HepG2 (cell line): Measurements from ENCODE around the gene FBXO33. TPM values are rescaled to one million over a fixed set of nuclear protein-coding genes. Genes with fewer than 3 reads are reported as not detected.

Experiments
- ATAC-seq: fragments of 200-7000 bp; cut with Tn5 transposase; 3 replicates; pipeline ENCODE4 v1.9.1; 2020; ENCODE audit warnings: mild to moderate bottlenecking, moderate library complexity
- BruUV-seq: library from RNA; stranded (reverse); fragments of 400-500 nt; replicated peaks from 2 replicates; lab custom pipeline; 2021; lab: Mats Ljungman, UMichigan
- CTCF ChIA-PET: fragments of 300-600 bp; formaldehyde crosslinking; extraction: SDS; loops from one replicate; lab custom pipeline; 2021; ENCODE audit warnings: low total read pairs, inconsistent platforms, low intra/inter-chr PET ratio; lab: Yijun Ruan, JAX
- POLR2A ChIA-PET: fragments of 350-600 bp; sonication (Branson Sonifier 250); formaldehyde crosslinking; loops from one replicate; lab custom pipeline; 2020; ENCODE audit warnings: antibody characterized with exemption, inconsistent platforms; lab: Yijun Ruan, JAX
- DNase-seq: peaks from one replicate; pipeline ENCODE4 v3.0.0-alpha.2; 2015; ENCODE audit warnings: low spot score
- FAIRE-seq: peaks from 3 replicates; lab custom pipeline; 2011; peaks lifted over from hg19 to GRCh38; lab: Jason Lieb, UNC
- H2AFZ ChIP-seq: one replicate; pipeline ENCODE4 v1.6.1; 2011; ENCODE audit warnings: low read length, inconsistent platforms
- H3K27ac ChIP-seq: fragments of 300-600 bp; 3 replicates; pipeline ENCODE4 v1.8.0; 2011; ENCODE audit warnings: mixed run types, mild to moderate bottlenecking, mixed read lengths, low read length, inconsistent platforms; ENCODE audit not compliant: insufficient read depth; ENCODE audit errors: extremely low read length
- H3K27me3 ChIP-seq, 2 experiments: fragments of 200-600 bp in 1 of 2; 2 replicates in 1 of 2; 3 replicates in 1 of 2; pipeline versions ENCODE4 v1.6.0 to v1.8.0; 2011; ENCODE audit warnings: low read length in 2 of 2, mild to moderate bottlenecking in 2 of 2, moderate library complexity in 2 of 2, inconsistent platforms in 1 of 2; ENCODE audit not compliant: insufficient read depth in 2 of 2, control insufficient read depth in 1 of 2
- H3K36me3 ChIP-seq, 2 experiments: fragments of 200-600 bp in 1 of 2; replicated peaks in 1 of 2; 2 replicates in 1 of 2; 3 replicates in 1 of 2; pipeline versions ENCODE4 v1.5.1 to v1.8.0; 2011; ENCODE audit warnings: low read length in 2 of 2, inconsistent platforms in 1 of 2; ENCODE audit not compliant: insufficient read depth in 2 of 2, control insufficient read depth in 1 of 2
- H3K4me1 ChIP-seq: 2 replicates; pipeline ENCODE4 v1.5.1; 2012; ENCODE audit warnings: low read length, inconsistent platforms; ENCODE audit not compliant: insufficient read depth
- H3K4me2 ChIP-seq: 2 replicates; pipeline ENCODE4 v1.6.0; 2011; ENCODE audit warnings: low read depth, low read length, inconsistent platforms
- H3K4me3 ChIP-seq, 3 experiments: fragments of 200-600 bp in 1 of 3; sonication (generic), shearing (Covaris generic) in 1 of 3; replicated peaks in 1 of 3; 2 replicates each; pipeline ENCODE4 v1.5.1; 2011 to 2016; ENCODE audit warnings: low read length in 3 of 3, inconsistent platforms in 2 of 3, low read depth in 2 of 3, mild to moderate bottlenecking in 2 of 3, control low read depth in 1 of 3, mixed read lengths in 1 of 3; ENCODE audit not compliant: insufficient read depth in 1 of 3
- H3K79me2 ChIP-seq: one replicate; pipeline ENCODE4 v1.6.1; 2011; ENCODE audit warnings: low read length, inconsistent platforms; ENCODE audit not compliant: insufficient read depth
- H3K9ac ChIP-seq: 2 replicates; pipeline ENCODE4 v1.6.0; 2011; ENCODE audit warnings: mild to moderate bottlenecking, low read depth, low read length, inconsistent platforms; ENCODE audit not compliant: insufficient read depth
- H3K9me3 ChIP-seq: 2 replicates; pipeline ENCODE4 v1.5.1; 2012; ENCODE audit warnings: mild to moderate bottlenecking, low read length
- H4K20me1 ChIP-seq: 2 replicates; pipeline ENCODE4 v1.6.0; 2011; ENCODE audit warnings: inconsistent platforms, mild to moderate bottlenecking, low read length, moderate library complexity; ENCODE audit not compliant: insufficient read depth
- AGO2 ChIP-seq: fragments of 200-400 bp; formaldehyde crosslinking; optimal IDR thresholded peaks from 2 replicates; pipeline ENCODE3; 2017; ENCODE audit warnings: mild to moderate bottlenecking, low read depth, low read length, moderate library complexity
- HMG20A ChIP-seq: IDR thresholded peaks from 2 replicates; pipeline ENCODE4 v1.6.1; 2016; ENCODE audit warnings: borderline replicate concordance
- SETDB1 ChIP-seq: sonication (generic); formaldehyde crosslinking; IDR thresholded peaks from 2 replicates; pipeline ENCODE4 v1.5.1; 2020; ENCODE audit warnings: missing genetic modification reagents, mild to moderate bottlenecking, borderline replicate concordance
- SSRP1 ChIP-seq: IDR thresholded peaks from 2 replicates; pipeline ENCODE4 v1.6.1; 2016; ENCODE audit warnings: control low read depth
- YEATS2 ChIP-seq: sonication (generic); formaldehyde crosslinking; IDR thresholded peaks from 2 replicates; pipeline ENCODE4 v1.4.0; 2020; ENCODE audit warnings: missing genetic modification reagents, borderline replicate concordance
- ZNF235 ChIP-seq: sonication (generic); formaldehyde crosslinking; IDR thresholded peaks from 2 replicates; pipeline ENCODE4 v1.8.1; 2023; ENCODE audit warnings: mild to moderate bottlenecking, missing genetic modification reagents, borderline replicate concordance
- ZNF75D ChIP-seq: sonication (generic); formaldehyde crosslinking; IDR thresholded peaks from 2 replicates; pipeline ENCODE4 v1.8.1; 2023; ENCODE audit warnings: missing genetic modification reagents, mild to moderate bottlenecking, borderline replicate concordance
- WGBS: methylation state at CpG from one replicate; pipeline ENCODE4 v1.1.6; 2017; ENCODE audit warnings: low lambda C conversion rate; 5-methylcytosine and 5-hydroxymethylcytosine counted together
- in situ Hi-C: cut with HindIII; loops from 2 replicates; pipeline ENCODE4 v1.10.0; 2017; ENCODE audit warnings: low pct_unique_long_range_greater_than_20kb; ENCODE audit not compliant: extremely low pct_ligation_motif_present
- intact Hi-C: fragments of 100-400 bp; cut with micrococcal nuclease; formaldehyde crosslinking; loops from one replicate; pipeline ENCODE4 v1.10.0; 2022; ENCODE audit not compliant: unreplicated experiment
- polyA plus RNA-seq, 8 experiments: library from polyadenylated mRNA; depleted of rRNA in 3 of 8; stranded (reverse) in 7 of 8; unstranded in 1 of 8; fragments of >200 nt; fragmentation: Illumina TruSeq in 4 of 8; extraction: Trizol in 4 of 8; gene quantifications; 2 replicates each; pipeline versions ENCODE4 v1.2.1 to v1.2.3, GENCODE V29; 2011 to 2016; ENCODE audit warnings: low read depth in 4 of 8, missing spikeins in 1 of 8, mixed read lengths in 1 of 8; ENCODE audit not compliant: insufficient read depth in 1 of 8
- total RNA-seq, 5 experiments: library from RNA; depleted of rRNA; stranded (reverse); fragments of >200 nt; fragmentation: Illumina TruSeq; extraction: Trizol; gene quantifications; 2 replicates each; pipeline ENCODE4 v1.2.3, GENCODE V29; 2016; ENCODE audit warnings: low read depth in 1 of 5
- TF ChIP-seq, protein P1 (sequence below): IDR thresholded peaks from 2 replicates; pipeline ENCODE4 v1.6.1; 2016; ENCODE audit warnings: low read depth
- TF ChIP-seq, protein P2 (sequence below): sonication (generic); formaldehyde crosslinking; IDR thresholded peaks from 2 replicates; pipeline ENCODE4 v1.5.1; 2020; ENCODE audit warnings: mild to moderate bottlenecking, missing genetic modification reagents, moderate library complexity
- TF ChIP-seq, protein P3 (sequence below): sonication (generic); formaldehyde crosslinking; IDR thresholded peaks from 2 replicates; pipeline ENCODE4 v1.5.0; 2020; ENCODE audit warnings: missing genetic modification reagents, mild to moderate bottlenecking, borderline replicate concordance

The FBXO33 gene
- total and polyA plus RNA-seq, 2 of the 13 experiments (the other 11 are each of a cell fraction or from before 2014, with no cell fraction given), result 15.5 to 16.9 TPM

DNA sequence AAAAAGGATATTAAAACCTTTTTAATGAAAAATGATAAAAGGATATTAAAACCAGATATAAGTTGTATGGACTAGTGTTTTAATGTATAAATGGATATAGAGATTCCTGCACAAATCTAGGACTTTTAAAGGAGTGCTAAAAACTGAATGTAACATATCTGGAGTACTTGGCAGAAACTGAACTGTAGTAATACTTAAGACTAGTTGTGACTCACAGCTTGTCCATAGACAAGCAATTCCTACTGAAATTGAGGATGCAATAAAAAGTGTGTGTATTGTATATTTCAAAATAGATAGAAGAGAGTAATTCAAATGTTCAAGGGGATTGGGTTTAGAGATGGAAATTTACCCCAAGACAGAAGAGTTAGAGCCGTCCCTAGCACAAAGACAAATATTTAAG lies 59.6 kb downstream of the FBXO33 start:
- no peaks in the 10 kb centered on the region for H3K79me2 ChIP-seq
- H3K4me1 ChIP-seq, result peaks cover 14% of the 10 kb centered on the region
- no peak overlapping the region for H2AFZ ChIP-seq
- ChIA-PET POLR2A (no interaction called here), CTCF (no interaction called here)
- H3K27me3 ChIP-seq, result no peaks in the 10 kb centered on the region
- H3K9ac ChIP-seq, result no peak overlapping the region
- H3K9me3 ChIP-seq, result no peaks in the 10 kb centered on the region
- no peak overlapping the region for H3K4me2 ChIP-seq
- ATAC-seq (no peak), DNase-seq (no peak), FAIRE-seq (no peak)
- in situ Hi-C loops, result no loop called here
- no peak overlapping the region for H3K27ac ChIP-seq
- 91% methylated on average over 1 of the region's 1 CpG for WGBS
- TF ChIP-seq HMG20A (CRISPR knock-in tag) (no peak), ZNF235 (CRISPR knock-in tag) (no peak)
- TF ChIP-seq, protein P1, sequence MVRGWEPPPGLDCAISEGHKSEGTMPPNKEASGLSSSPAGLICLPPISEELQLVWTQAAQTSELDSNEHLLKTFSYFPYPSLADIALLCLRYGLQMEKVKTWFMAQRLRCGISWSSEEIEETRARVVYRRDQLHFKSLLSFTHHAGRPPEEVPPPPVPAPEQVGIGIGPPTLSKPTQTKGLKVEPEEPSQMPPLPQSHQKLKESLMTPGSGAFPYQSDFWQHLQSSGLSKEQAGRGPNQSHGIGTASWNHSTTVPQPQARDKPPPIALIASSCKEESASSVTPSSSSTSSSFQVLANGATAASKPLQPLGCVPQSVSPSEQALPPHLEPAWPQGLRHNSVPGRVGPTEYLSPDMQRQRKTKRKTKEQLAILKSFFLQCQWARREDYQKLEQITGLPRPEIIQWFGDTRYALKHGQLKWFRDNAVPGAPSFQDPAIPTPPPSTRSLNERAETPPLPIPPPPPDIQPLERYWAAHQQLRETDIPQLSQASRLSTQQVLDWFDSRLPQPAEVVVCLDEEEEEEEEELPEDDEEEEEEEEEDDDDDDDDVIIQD, result no peak
- BruUV-seq, result no TSS peak
- H3K36me3 ChIP-seq, result peaks cover 6 to 19% of the 10 kb centered on the region in 2 experiments; a peak in 4 of 5 replicates
- no peak overlapping the region for H3K4me3 ChIP-seq
- H4K20me1 ChIP-seq, result peaks cover 4% of the 10 kb centered on the region; the same call in 1 of the 2 replicates
- intact Hi-C loops, result no loop called here

DNA sequence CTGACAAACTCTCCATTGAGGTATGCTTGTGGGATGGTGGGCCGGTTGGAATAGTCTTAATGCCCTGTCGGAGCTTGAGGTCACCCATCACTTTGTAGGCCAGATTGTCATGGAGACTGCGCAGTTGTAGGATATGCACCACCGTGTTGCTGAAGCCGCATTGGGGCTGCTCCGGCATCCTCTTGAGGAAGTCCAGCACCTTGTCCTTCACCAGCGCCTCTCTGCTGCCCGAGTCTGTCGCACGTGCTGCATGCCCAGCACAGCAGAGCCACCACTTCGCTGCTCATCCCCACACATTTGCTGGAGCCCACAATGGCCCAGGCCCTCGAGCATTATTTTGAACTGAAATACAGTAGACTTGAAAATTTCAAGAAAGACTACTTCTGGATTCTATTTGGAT lies 61.8 kb downstream of the FBXO33 start:
- H2AFZ ChIP-seq, result no peak overlapping the region
- in situ Hi-C loops (no loop called here), intact Hi-C loops (no loop called here)
- no peaks in the 10 kb centered on the region for H3K9me3 ChIP-seq
- H3K36me3 ChIP-seq, result peaks cover 10 to 19% of the 10 kb centered on the region in 2 experiments
- POLR2A ChIA-PET, result interaction anchor here (2.6 kb wide), 1 partner anchor 104 kb away, joined by 11 read pairs; no protein-coding TSS in a partner anchor
- H3K27ac ChIP-seq, result no peak overlapping the region
- CTCF ChIA-PET, result interaction anchor here (0.7 kb wide), 1 partner anchor 263 kb away, joined by 3 read pairs; no protein-coding TSS in a partner anchor
- 97% methylated on average over 12 of the region's 12 CpGs for WGBS
- FAIRE-seq, result no peak
- no TSS peak for BruUV-seq
- no peak for ATAC-seq
- H3K9ac ChIP-seq, result no peak overlapping the region
- no peak for DNase-seq
- no peak overlapping the region for H3K4me2 ChIP-seq
- no peaks in the 10 kb centered on the region for H3K27me3 ChIP-seq
- peaks cover 5% of the 10 kb centered on the region; the same call in 1 of the 2 replicates for H3K4me1 ChIP-seq
- H4K20me1 ChIP-seq, result peaks cover 14% of the 10 kb centered on the region; the same call in 1 of the 2 replicates
- no peak overlapping the region for H3K4me3 ChIP-seq
- H3K79me2 ChIP-seq, result peaks cover 5% of the 10 kb centered on the region
- TF ChIP-seq AGO2, result peak; percentile 61
- no peak for TF ChIP-seq SSRP1 (CRISPR knock-in tag)
- TF ChIP-seq, protein P2, sequence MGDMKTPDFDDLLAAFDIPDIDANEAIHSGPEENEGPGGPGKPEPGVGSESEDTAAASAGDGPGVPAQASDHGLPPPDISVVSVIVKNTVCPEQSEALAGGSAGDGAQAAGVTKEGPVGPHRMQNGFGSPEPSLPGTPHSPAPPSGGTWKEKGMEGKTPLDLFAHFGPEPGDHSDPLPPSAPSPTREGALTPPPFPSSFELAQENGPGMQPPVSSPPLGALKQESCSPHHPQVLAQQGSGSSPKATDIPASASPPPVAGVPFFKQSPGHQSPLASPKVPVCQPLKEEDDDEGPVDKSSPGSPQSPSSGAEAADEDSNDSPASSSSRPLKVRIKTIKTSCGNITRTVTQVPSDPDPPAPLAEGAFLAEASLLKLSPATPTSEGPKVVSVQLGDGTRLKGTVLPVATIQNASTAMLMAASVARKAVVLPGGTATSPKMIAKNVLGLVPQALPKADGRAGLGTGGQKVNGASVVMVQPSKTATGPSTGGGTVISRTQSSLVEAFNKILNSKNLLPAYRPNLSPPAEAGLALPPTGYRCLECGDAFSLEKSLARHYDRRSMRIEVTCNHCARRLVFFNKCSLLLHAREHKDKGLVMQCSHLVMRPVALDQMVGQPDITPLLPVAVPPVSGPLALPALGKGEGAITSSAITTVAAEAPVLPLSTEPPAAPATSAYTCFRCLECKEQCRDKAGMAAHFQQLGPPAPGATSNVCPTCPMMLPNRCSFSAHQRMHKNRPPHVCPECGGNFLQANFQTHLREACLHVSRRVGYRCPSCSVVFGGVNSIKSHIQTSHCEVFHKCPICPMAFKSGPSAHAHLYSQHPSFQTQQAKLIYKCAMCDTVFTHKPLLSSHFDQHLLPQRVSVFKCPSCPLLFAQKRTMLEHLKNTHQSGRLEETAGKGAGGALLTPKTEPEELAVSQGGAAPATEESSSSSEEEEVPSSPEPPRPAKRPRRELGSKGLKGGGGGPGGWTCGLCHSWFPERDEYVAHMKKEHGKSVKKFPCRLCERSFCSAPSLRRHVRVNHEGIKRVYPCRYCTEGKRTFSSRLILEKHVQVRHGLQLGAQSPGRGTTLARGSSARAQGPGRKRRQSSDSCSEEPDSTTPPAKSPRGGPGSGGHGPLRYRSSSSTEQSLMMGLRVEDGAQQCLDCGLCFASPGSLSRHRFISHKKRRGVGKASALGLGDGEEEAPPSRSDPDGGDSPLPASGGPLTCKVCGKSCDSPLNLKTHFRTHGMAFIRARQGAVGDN (CRISPR knock-in tag), result 0 out of 2 replicates have a peak, but pooled peaks have one; percentile 15
- no peak for TF ChIP-seq YEATS2 (CRISPR knock-in tag)
- TF ChIP-seq SETDB1, result no peak
- TF ChIP-seq ZNF75D (CRISPR knock-in tag), result no peak
- TF ChIP-seq, protein P3, sequence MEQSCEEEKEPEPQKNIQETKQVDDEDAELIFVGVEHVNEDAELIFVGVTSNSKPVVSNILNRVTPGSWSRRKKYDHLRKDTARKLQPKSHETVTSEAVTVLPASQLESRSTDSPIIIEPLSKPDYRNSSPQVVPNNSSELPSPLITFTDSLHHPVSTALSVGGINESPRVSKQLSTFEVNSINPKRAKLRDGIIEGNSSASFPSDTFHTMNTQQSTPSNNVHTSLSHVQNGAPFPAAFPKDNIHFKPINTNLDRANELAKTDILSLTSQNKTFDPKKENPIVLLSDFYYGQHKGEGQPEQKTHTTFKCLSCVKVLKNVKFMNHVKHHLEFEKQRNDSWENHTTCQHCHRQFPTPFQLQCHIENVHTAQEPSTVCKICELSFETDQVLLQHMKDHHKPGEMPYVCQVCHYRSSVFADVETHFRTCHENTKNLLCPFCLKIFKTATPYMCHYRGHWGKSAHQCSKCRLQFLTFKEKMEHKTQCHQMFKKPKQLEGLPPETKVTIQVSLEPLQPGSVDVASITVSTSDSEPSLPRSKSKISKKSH (CRISPR knock-in tag), result peak; percentile 47; the same call in 1 of the 2 replicates
